Glomerular visceral epithelial cell (primary cell): ENCODE data around the gene RASD1.

Experiments used
- DNase-seq: peaks from one replicate; pipeline ENCODE4 v3.0.0-alpha.2; 2016; ENCODE audit errors: extremely low spot score

The RASD1 gene

DNA sequence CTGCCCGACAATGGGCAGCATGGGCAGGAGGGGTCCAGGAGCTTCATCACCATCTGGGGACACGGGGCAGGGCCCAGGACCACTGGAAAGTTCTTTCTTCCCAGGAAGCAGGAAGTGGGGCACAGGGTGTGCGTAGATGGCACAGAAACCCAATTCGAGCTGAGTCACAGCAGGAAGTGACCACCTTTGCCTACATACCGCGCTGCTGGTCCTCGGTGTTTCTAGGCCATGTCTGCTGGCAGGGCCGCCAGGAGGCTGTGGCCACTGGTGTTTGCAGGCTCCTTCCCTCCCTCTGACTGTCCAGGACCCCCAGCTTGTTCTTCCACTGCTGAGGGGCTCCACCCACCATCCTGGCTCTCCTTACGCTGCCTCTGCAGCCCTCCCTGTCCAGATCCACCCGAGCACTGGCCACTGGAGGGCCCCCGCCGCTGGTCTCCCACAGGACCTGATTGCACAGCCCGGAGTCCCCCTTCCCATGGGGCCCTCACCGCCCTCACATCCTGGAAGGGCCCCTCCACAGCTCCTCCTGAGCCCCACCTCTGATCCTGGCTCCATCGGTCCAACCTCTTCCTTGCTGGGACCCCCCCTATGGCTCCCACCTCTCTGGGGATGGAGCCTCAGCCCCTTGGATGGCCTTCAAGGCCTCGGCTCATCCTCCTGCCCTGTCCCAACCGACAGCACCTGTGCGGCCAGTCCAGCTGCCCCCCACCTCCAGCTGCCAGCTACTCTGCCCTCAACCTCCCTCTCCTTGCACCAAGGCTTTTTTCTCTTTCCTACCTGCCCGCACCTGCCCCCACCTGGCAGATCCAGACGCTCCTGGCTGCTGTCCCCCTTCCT lies 14.5 kb upstream of the RASD1 start:
- DNase-seq = no peak

DNA sequence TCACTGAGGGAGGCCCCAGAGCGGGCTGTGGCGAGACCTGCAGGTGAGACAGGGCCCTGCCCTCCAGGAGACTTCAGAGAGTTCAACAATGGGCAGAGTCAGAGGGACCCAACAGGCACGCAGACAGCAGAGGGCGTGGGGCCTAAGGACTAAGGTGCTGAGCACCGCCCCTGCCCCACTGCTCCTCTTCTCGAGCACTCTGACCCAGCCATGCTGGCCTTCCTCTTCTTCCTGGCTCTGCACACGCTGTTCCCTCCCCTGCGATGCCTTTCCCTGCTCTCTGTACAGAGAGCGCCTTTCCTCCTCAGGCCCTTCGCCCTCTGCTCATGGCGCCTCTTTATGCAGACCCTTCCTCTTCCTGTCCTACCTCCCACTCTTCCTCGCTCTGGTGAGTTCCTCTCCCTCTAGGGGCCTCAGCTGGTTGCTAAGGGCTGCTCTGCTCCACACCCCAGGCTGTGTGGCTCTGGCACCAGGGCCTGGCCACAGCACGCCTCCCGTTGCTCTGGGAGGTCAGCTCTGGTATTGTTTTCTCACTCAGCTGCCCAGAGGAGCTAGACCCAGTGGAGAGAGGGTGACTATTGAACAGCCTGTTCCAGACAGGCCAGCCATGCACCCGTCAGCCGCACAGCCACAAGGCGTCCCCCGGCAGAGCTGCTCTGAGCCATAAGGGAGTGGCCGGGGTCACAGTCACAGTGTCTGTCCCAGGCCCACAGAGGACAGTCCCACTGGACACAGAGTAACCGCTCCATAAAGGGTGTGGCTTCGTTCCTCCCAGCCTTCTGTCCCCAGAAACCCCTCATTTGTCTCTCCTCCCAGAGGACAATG lies 13.6 kb upstream of the RASD1 start:
- DNase-seq = no peak

DNA sequence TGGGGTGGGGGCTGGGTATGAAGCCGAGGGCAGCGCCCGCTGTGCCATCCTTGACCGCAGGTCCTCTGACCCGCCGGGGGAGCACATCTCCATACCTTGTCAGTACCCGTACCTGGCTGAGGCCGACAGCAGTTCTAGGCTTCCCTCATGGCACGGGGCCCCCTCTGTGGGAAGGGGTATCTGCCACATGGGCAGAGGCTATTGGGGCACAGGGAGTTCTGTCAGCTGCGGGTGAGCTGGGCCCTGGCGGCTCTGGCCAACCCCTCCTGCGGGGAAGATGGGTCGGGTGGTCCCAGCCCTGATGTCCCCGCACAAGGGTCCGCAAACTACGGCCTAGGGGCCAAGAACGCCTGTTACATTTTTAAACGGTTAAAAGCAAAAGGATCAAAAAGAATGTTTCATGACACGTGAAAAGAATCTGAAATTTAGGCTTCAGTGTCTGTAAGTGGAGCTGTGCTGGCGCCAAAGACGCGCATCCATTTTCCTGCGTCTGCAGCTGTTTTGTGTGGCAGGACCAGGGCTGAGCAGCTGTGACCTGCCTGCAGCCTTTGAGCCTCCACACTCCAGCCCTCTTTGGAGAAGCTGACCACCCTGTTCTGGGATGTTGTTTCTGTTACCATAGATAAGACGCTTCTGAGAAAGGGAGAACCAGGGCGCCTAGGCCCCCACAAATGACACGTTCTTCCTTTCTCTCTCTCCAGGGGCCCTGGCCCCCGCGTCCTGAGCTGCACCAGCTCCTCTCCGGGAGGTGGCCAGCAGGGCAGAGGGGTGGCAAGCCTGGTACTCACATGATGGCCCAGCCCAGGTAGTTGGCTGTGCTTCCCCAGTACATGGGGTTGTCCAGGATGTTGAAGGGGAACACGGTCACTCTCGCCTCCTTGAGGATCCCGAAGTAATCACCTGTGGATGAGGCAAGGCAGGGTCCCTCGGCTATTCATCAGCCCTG lies 12.7 kb upstream of the RASD1 start:
- DNase-seq = no peak

DNA sequence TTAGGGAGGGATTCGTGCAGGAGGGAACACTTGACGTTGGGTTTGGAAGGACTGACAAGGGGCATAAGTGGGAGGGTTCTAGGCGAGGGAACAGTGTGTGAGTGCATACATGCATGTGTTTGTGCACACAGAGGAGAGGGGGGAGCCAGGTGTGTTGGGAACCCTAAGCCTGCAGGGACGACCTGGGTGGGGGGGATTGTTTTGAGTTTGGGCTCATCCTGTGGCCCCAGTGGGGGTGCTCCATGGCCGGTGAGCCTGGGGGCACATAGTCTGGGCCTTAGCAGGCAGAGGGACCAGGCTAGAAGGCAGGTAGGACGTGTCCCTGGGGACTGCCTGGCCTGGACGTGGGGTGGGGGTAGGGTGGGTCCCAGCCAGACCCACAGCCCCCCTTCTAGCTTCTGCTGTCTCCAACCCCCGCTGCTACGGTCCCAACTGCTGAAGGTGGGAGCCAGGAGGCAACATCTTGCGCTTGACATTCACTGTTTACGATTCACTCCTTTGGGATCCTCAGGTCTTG lies 11.9 kb upstream of the RASD1 start:
- no peak for DNase-seq

DNA sequence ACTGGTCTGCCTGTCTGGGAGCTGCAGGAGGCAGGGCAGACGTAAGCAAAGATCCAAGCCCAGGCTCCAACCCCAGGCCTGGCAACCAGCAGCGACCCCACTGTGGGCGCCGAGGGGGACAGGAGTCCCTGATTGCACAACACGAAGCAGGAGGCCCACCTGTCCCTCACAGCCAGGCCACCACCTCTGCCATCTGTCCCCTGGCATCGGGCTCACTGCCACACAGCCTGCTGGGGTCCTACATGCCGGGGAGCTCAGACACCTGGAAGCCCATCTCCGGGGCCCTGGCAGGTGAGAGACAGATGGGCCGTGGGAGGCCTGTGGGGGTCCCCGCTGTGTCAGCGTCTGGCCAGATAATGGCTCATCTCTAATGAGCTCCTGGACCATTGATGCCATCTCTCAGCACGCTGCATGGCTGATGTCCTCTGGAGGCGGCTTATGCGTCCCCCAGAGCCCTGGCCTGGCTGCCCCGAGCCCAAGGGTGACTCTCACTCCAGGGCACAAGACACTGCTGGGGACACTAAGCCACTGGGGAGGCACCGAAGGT lies 11.3 kb upstream of the RASD1 start:
- no peak for DNase-seq

DNA sequence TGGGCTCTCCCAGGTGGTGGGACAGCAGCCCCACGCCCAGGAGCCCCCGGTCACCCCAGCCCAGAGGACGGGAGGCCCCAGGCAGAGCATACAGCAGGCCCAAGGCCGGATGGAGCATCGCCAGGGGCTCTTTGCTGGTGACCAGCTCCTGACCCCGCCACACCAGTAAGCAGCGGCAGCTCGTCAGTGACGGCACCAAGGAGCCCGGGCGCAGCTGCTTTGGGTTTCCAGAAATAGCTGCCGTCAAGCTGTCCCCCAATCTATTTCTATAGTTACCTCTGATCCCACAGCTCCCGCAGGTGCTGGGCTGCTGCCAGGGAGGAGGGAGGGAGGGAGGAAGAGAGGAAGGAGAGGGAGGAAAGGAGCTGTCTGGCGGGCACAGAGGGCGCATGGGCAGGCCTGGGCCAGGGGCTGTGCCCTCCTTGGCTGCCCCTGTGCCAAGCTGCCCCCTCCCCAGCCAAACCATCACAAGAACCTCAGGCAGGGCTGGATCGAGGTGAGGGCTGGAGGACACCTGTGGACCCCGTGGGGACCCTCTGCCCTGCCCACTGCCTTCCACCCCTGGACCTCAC lies 10.8 kb upstream of the RASD1 start:
- DNase-seq = no peak

DNA sequence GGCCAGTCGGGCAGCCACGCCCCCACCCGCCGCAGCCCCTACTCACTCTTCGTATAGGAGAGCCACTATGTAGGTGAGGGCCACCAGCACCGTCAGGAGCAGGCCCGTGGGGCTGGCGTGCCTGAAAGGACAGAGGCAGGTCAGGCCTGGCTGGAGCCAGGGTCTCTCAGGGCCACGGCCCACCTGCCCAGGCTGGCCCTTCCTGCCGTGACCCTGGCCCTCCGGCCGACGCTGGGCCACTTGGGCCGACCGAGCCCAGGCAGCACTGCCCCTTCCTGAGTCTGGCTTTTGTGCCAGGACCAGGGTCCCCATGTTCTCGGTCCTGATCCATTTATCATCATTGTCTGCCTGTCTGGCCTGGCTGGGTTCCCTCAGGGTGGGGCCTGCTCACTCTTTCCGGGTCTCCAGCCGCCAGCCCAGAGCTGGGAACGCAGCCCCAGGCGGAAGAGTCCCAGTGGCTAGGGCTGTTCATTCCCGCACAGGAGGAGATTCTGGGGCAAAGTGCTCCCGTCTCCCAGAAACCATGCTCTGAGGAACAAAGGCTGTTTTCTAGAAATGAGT lies 10.1 kb upstream of the RASD1 start:
- DNase-seq = no peak

DNA sequence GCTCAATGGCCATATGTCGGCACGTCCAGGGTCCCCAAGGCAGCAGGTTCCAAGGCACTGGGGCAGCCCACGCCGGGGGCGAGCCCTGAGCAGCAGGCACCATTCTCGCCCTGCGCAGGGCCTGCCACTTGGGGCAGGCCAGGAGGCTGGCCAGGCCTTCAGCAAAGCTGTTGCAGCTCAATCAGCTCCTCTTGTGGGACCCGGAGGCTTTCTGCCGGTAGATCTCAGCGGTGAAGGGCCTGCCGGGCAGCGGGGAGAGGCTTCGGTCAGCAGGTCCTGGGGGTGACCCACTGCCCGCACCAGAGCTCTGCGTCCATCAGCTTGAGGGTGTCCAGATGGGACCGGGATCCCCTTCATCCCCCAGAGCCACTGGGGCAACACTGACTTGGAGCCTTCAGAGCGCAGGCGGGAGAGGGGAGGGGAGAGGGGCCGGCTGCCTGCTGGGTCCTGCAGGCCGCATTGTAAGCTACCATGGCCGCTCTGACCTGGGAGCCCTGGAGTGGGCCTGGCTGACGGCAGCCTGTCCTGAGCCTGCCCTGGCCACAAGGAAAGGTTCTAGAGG lies 9.5 kb upstream of the RASD1 start:
- no peak for DNase-seq

DNA sequence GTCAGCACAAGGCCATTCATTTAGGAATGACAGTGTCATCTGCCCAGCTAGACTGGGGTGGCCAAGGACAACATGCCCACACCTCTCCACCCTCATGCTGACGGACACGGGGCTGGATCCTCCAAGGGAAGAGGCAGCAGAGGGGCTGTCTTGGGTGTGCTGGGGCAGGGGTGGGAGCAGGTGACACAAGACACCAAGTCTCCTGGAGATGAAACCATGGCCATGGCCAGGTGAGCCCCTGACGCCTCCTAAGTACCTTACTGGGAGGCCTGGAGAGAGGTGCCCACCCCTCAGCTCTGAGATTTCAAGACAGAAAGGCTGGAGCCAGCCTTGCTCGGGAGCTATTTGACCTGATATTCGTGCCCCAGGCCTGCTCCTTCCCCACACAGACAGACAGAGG lies 9.0 kb upstream of the RASD1 start:
- no peak for DNase-seq

DNA sequence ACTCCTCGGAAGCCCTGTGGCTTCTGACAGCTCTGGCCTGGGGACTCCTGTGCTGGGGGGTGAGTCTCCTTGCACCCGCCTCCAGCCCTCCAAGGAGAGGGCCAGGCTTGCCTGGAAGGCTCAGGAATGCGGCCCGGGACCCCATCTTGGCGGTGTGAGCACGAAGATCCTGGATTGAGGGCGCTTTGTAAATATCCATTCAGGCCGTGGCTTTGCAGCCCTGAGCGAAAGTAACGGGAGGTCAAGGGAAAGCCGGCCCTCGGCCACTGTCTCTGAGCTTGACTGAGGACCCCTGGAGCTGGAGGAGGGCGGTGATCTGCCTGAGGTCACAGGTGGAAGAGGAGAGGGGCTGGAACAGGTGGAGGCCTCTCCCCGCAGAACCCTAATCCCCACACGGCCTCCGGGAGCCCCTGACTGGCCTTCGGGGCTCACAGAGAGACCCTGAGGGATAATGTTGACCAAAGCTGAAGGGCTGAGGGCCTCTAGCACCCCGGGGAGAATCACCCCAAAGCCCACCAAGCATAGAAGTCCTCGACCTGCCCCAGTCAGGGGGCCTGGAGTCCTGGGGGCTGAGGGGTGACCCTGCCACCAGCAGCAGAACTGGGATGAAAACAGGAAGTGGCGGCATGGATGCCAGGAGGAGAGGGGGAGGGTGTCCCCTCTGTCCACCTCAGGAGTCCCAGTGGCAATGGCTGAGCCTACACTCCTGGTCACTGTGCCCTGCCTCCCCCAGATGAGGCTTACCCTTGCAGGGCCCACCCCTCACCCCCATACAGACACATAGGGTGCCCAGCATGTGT lies 8.3 kb upstream of the RASD1 start:
- no peak for DNase-seq

DNA sequence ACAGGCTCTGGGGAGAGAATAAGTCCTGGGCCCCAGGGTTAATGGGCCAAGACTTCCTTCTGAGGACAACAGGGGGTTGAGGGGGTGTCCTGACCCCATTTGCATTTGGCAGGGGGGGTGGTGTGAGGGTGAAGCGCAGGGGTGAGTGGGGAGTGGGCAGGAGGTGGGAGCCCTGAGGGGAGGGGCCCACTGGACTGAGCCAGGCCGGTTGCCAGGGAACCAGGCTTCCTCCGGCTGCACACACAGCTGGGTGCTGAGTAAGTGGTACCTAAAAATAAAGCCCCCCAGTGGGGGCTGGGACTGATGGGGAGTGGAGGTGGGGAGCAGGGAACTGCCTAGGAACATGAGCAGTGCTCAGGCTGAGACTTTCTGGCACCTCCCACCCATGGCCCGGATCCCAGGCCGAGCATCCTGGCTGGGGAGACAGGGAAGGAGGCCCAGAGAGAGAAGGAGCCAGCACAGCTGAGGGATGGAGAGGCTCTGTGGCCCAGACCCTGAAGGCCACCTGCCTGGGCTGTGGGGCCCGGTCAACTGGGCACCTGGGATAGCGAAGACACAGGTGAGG lies 7.5 kb upstream of the RASD1 start:
- DNase-seq = no peak

DNA sequence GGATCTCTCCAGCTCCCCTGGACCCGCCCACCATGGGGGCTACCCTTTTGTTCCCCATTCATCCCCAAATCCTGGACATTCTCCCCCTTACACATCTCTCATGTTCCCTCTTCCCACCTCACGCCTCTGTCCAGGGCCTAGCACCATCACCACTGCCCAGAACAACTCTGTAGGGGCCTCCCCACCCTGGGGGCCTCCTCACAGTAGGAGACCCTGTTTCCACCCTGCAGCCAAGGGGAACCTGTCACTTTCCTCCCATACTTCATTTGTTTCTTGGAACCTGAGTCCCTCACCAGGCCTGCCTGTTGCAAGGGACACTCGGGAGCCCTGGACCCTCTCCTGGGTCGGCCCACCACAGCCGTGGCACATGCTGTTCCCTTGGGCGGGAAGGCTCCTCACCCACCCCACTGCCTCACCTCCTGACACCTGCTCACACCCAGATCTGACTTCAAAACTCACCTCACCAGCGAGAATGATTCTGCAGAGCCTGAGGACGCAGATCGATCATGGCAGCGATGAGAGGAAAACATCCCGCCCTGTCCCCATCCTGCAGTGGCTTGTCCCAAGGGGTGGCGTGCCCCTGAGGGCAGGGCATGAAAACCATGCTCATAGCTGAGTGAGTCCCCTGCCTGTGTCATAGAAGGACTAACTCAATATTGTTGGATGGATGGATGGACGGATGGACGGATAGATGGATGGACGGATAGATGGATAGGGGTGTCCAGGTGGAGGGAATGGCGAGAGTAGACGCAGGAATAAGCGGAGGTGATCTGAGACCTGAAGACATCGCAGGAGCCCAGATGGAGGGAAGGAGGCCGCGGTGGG lies 6.8 kb upstream of the RASD1 start:
- no peak for DNase-seq

DNA sequence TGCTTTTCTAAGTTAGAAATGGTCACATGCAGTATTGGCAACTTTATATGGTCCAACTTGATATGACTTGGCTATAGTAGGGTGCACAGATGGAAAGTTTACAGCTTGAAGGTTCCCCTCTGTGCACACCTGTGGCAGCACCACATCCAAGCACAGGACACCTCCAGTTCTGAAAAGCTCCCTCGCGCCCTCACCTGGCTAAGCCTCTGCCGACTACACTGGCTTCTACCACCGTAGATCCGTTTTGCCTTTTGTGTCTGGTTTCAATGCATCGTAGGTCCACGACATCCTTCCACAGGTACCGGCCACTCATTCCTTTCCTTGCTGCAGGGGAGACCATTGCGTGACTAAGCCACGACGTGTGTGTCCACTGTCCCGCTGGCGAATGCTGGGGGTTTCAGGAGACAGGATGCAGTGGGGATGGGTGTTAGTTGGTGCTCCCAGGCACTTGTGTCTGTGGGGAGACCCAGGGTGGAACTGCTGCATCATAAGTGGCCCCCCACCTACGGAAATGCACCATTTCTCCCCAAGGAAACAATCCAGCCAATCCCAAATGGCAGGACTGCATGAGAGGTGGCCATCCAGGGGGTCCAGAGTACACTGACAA lies 4.9 kb upstream of the RASD1 start:
- DNase-seq = no peak

DNA sequence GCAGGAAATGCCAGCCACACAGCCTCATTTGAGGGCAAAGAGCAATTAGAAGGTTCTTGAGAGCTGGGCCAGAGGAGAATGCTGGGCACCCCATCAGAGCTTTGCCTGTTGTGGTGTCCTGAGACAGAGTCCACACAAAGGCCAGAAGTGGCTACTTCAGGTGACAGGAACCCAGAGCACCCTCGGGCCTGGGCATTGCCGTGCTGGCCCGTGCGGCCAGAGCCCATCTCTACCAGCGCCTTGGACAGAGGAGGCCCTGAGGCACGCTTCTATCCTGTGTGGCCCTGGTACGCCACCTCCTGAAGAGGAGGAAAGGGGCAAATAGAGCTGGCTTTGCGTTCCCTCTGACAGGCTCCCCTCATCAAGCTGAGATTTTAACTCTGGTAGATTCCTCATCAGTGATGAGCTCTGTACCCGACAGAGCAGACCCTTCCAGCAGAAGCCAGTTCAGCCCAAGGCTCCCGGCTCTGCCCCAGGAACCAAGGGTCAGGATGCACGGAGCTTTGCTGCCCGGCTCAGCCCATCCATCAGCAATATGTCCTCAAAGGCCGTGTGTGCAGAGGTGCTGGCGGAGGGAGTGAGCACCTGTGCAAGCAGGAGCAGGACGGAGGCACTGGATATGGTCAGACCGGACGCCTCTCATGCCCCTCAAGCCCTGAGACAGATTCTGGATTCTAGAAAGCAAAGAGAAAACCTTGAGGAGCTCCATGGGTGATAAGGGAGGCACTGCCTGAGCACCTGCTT lies 3.4 kb upstream of the RASD1 start:
- no peak for DNase-seq

DNA sequence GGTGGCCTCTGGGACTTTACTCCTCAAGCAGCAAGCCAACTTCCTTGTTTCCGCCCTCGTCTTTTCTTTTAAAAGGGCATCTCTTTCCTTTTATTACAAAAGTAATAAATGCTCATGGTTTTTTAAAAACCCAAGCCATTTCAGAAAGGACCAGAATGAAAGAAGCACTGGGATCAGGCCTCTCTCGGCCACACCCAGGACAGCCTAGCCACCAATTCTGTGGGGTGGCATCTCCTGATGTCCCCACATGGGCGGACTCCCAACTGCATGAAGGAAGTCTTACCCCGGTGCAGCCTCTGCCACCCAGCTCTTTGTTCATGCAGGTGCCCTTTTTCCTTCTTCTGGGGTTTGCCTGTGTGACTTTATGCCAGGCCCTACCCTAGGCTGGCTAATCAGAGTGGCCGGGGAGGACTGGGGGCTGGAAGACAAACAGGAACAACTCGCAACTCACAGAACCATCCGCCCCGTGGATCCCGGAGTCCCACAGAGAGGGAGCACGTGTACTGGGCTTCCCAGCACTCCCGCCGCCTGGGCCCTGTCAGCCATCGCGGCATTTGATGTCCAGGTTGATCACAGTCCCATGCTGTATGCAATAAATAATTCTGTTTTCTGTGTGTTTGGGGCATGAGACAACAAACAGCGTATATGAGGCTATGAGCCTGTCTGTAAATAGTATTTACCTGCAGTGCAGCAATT lies 2.6 kb upstream of the RASD1 start:
- DNase-seq = no peak

DNA sequence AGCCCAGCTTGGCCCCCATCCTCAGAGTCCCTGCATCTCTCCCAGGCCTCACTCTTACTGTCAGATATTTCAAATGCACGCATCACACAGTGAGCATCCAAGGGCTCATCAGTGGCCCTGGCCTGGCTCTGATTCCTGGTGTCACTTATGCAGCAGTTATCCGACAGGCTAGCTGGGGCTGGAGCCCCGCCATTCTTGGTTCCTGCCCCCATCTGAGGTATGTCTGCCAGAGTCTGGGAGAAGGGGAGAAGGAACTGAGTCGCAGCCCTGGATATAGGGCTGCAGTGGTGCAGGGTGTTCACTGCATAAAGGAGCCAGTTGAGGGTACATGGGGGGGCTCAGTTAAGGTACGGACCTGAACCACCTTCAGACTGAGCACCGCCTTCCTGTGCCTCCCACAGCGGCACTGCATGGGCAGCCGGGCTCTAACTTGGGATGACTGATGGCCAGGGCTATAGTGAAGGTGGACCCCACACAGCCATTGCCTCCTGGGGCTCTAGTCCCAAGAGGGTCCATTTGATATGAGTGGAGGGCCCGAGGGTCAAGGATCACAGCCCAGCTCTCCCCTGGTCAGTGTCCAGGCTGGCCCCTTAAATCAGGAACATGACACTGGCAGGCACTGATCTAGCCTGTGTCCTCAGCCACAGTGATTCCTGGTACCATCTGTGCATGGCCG lies 1.8 kb upstream of the RASD1 start:
- DNase-seq = no peak
